Endothelial cell (in vitro differentiated cells): ENCODE data around the gene UNCX. TPM values are rescaled to one million over a fixed set of nuclear protein-coding genes. Genes with fewer than 3 reads are reported as not detected.

Source experiments
- DNase-seq: peaks from one replicate; pipeline ENCODE4 v3.0.0; 2021; ENCODE audit warnings: low spot score
- H3K27ac Mint-ChIP-seq: one replicate; pipeline ENCODE4 v1.8.0; 2021; ENCODE audit warnings: mixed read lengths, inconsistent platforms; ENCODE audit not compliant: unreplicated experiment
- H3K27me3 Mint-ChIP-seq: one replicate; pipeline ENCODE4 v1.8.0; 2021; ENCODE audit warnings: mild to moderate bottlenecking, moderate library complexity, mixed read lengths, inconsistent platforms; ENCODE audit not compliant: unreplicated experiment
- H3K36me3 Mint-ChIP-seq: one replicate; pipeline ENCODE4 v1.8.0; 2021; ENCODE audit warnings: mild to moderate bottlenecking, low read depth, mixed read lengths, inconsistent platforms; ENCODE audit not compliant: unreplicated experiment
- H3K4me1 Mint-ChIP-seq: one replicate; pipeline ENCODE4 v1.8.0; 2021; ENCODE audit warnings: mild to moderate bottlenecking, mixed read lengths, inconsistent platforms; ENCODE audit not compliant: unreplicated experiment
- H3K4me3 Mint-ChIP-seq: one replicate; pipeline ENCODE4 v1.8.0; 2021; ENCODE audit warnings: mild to moderate bottlenecking, mixed read lengths, inconsistent platforms; ENCODE audit not compliant: unreplicated experiment
- H3K9me3 Mint-ChIP-seq: one replicate; pipeline ENCODE4 v1.8.0; 2021; ENCODE audit warnings: mixed read lengths, inconsistent platforms; ENCODE audit not compliant: unreplicated experiment
- CTCF ChIP-seq: fragments of 200-600 bp; sonication (generic); IDR thresholded peaks from one replicate; pipeline ENCODE4 v1.5.0; 2021; ENCODE audit warnings: antibody characterized with exemption; ENCODE audit not compliant: unreplicated experiment
- total RNA-seq: library from RNA; stranded (reverse); fragmentation: NEBNext Ultra II Directional; extraction: Animal tissue kit (Norgen Biotek cat#: 25700); gene quantifications from one replicate; pipeline ENCODE4 v1.2.1, GENCODE V29; 2021; ENCODE audit not compliant: unreplicated experiment

The UNCX gene
- total RNA-seq, 1 donor from 2014 or later: not detected

- H3K4me1 Mint-ChIP-seq: peaks cover 27% of the 10 kb centered on the region
- no peak overlapping the region for H3K27ac Mint-ChIP-seq
- peak overlapping the region; percentile 65 for H3K4me3 Mint-ChIP-seq
Measured at GRCh38 chr7:1232103-1232466, 587 bp upstream of the UNCX start.

DNA sequence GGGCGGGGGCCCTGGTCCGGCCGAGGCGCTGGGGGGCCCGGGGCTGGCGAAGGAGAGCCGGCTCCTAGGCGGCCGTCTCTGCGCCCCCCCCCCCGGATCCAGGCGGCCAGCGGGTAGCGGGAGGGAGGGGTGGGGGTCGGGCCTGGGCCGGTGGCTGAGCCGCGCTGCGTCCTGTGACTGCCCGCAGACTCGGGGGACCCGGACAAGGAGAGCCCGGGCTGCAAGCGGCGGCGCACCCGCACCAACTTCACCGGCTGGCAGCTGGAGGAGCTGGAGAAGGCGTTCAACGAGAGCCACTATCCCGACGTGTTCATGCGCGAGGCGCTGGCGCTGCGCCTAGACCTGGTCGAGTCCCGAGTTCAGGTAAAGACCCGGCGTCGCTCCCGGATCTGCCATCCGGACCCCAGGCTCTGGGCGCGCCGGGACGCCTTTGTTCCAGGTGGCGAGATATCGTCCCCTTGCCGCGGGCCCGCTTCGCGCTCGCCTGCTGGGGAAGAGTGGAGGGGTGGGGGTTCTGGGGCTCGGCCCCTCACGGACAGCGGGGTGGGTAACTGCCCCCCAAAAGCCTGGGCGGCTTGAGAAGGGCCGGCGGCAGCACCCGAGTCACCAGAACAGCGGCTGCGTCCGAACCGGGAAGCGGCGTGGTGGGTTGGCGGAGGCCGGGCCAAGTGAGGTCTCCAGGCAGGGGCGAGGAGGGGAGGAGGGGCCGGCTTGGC, 819 bp downstream of the UNCX start:
- H3K9me3 Mint-ChIP-seq: no peaks in the 10 kb centered on the region
- peaks cover 17% of the 10 kb centered on the region for H3K4me1 Mint-ChIP-seq
- peaks cover 24% of the 10 kb centered on the region for H3K27me3 Mint-ChIP-seq
- TF ChIP-seq CTCF: no peak
- H3K4me3 Mint-ChIP-seq: no peak overlapping the region
- H3K36me3 Mint-ChIP-seq: no peaks in the 10 kb centered on the region
- no peak overlapping the region for H3K27ac Mint-ChIP-seq
- DNase-seq: no peak

More at GRCh38 chr7:1232103-1232466, 587 bp upstream of the UNCX start:
- DNase-seq: no peak
- TF ChIP-seq CTCF: no peak
- H3K36me3 Mint-ChIP-seq: no peaks in the 10 kb centered on the region
- peaks cover 25% of the 10 kb centered on the region for H3K27me3 Mint-ChIP-seq
- no peaks in the 10 kb centered on the region for H3K9me3 Mint-ChIP-seq

GRCh38 chr7:1234049-1234880, 1.6 kb downstream of the UNCX start:
- H3K27me3 Mint-ChIP-seq: peaks cover 29% of the 10 kb centered on the region

DNA sequence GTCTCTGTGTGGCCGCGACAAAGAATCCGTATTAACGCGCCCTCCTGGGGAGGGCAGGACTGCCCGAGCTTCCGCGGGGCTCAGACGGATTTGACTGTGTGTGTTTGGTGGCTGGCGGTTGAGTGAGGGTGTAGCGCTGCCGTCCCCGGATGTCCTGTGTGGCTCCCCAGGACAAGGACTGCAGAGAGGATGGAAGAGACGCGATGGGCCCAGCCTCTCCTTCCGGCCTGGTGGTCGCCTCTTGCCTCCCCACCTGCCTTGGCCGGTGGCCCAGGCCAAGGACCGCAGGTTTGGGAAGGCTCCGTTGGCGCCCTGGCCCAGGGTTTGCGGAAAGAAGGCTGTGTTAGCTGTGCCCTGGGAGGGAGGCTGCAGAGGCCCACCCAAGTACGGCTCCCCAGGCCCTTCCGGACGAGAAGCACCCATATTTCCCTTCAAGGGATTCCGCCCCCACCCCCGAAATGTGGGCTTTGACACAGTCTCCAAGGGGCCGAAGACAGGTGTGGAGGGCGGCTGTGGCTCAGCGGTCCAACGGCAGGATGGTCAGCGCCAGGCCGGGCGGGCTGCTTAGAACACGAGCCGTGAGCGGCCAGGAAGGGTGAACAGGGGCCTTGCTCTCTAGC, 2.3 kb downstream of the UNCX start:
- DNase-seq: no peak
- Mint-ChIP-seq H3K36me3 (no peaks in the 10 kb centered on the region), H3K27ac (no peak overlapping the region), H3K9me3 (no peaks in the 10 kb centered on the region), H3K4me3 (no peak overlapping the region), H3K4me1 (peaks cover 17% of the 10 kb centered on the region), H3K27me3 (peaks cover 30% of the 10 kb centered on the region)
- no peak for TF ChIP-seq CTCF

More at GRCh38 chr7:1234049-1234880, 1.6 kb downstream of the UNCX start:
- Mint-ChIP-seq H3K27ac (no peak overlapping the region), H3K4me1 (peaks cover 17% of the 10 kb centered on the region), H3K9me3 (no peaks in the 10 kb centered on the region), H3K36me3 (no peaks in the 10 kb centered on the region), H3K4me3 (peak overlapping the region; percentile 9)
- TF ChIP-seq CTCF: no peak
- DNase-seq: no peak
